Heart right ventricle (tissue), 16 donors: ENCODE data around the gene CNTN5. TPM values are rescaled to one million over a fixed set of nuclear protein-coding genes. Genes with fewer than 3 reads are reported as not detected.
"Not testable (repeated sequence)": the region's sequence is repeated elsewhere in the genome, so short reads cannot be mapped to it uniquely, and the experiment has no call there.

ENCODE experiments used
- ATAC-seq, 8 donors: fragments of 200-7000 bp; cut with Tn5 transposase; one replicate each; pipeline ENCODE4 v1.9.1; 2020; ENCODE audit warnings: mild to moderate bottlenecking in 8 of 8, moderate library complexity in 8 of 8, moderate number of reproducible peaks in 1 of 8
- DNase-seq, 2 donors: peaks; one replicate each; pipeline ENCODE4 v3.0.0-alpha.2; 2020
- H3K27ac ChIP-seq, 10 donors: fragments of 200-600 bp; sonication (generic) in 2 of 10; one replicate each; pipeline versions ENCODE4 v1.5.0 to v1.8.0; 2020 to 2022; ENCODE audit warnings: mild to moderate bottlenecking in 3 of 10
- H3K27me3 ChIP-seq, 7 donors: fragments of 200-600 bp; one replicate each; pipeline ENCODE4 v1.8.0; 2021 to 2022; ENCODE audit warnings: mild to moderate bottlenecking in 2 of 7
- H3K36me3 ChIP-seq, 9 donors: fragments of 200-600 bp; sonication (generic) in 1 of 9; one replicate each; pipeline versions ENCODE4 v1.5.0 to v1.8.0; 2020 to 2022; ENCODE audit warnings: mild to moderate bottlenecking in 2 of 9
- H3K4me1 ChIP-seq, 9 donors: fragments of 200-600 bp; sonication (generic) in 1 of 9; one replicate each; pipeline versions ENCODE4 v1.5.0 to v1.8.0; 2020 to 2022; ENCODE audit warnings: mild to moderate bottlenecking in 4 of 9
- H3K4me3 ChIP-seq, 10 donors: fragments of 200-600 bp; sonication (generic) in 2 of 10; one replicate each; pipeline versions ENCODE4 v1.5.0 to v1.8.0; 2020 to 2022; ENCODE audit warnings: mild to moderate bottlenecking in 7 of 10, moderate library complexity in 2 of 10
- H3K9me3 ChIP-seq, 11 donors: fragments of 200-600 bp in 10 of 11; sonication (generic) in 2 of 11; one replicate each; pipeline versions ENCODE4 v1.5.0 to v1.8.0; 2013 to 2022; ENCODE audit warnings: mild to moderate bottlenecking in 2 of 11, control low read depth in 1 of 11, moderate library complexity in 1 of 11
- CTCF ChIP-seq, 9 donors: fragments of 200-600 bp; sonication (generic) in 2 of 9; IDR thresholded peaks; one replicate each; pipeline versions ENCODE4 v1.5.0 to v1.8.0; 2021 to 2022; ENCODE audit warnings: antibody characterized with exemption in 9 of 9, mild to moderate bottlenecking in 5 of 9, moderate library complexity in 1 of 9
- WGBS, 2 donors: extraction: QIAGEN DNeasy Blood & Tissue Kit; methylation state at CpG; one replicate each; pipeline ENCODE4 v1.1.7; 2013; ENCODE audit warnings: inconsistent platforms in 1 of 2; 5-methylcytosine and 5-hydroxymethylcytosine counted together
- intact Hi-C, 10 donors: fragments of 100-400 bp; cut with DNase I; formaldehyde crosslinking; loops; one replicate each; pipeline versions ENCODE4 v1.11.1 to v1.14.2; 2022
- polyA plus RNA-seq, 2 donors: library from polyadenylated mRNA; stranded (reverse); fragments of 200-250 nt; gene quantifications; one replicate each; pipeline ENCODE4 v1.2.3, GENCODE V29; 2013
- total RNA-seq, 10 donors: library from RNA; stranded (reverse); fragmentation: NEBNext Ultra II Directional in 3 of 10; extraction: Animal tissue kit (Norgen Biotek cat#: 25700) in 3 of 10; gene quantifications; one replicate each; pipeline versions ENCODE4 v1.2.1 to v1.2.4, GENCODE V29; 2021 to 2023
- donor health status: Arrhythmogenic right ventricular cardiomyopathy.
- donor health status: ischemic (EF 13 %, LVEDD 7.1; RV severe dilation, severe dysfunction).
- donor health status: healthy with polysubstance abuse.
- donor health status: DM: no; HTN: yes; CAD: no.
- donor health status: DM: no; HTN: no; CAD: no.
- donor health status: ischemic (EF 25% LVEDD 6.9; RV normal size, moderate dysfunction).
- donor health status: ischemic (EF 25% LVEDD 5.7; RV mildly dilated, moderate dysfunction).
- donor health status: healthy.
- donor health status: DM: yes; HTN: yes; CAD: no.
- donor health status: Ischemic cardiomyopathy.
- donor health status: ischemic (EF 35%, LVEDD 5.7; RV mildly dilated, moderate dysfunction).
- donor health status: nonischemic (EF 11% LVEDD 7.7; RV severe dilation, severe dysfunction).
- donor health status: DM: yes; HTN: yes; CAD: no.
- donor health status: PGD.
- donor health status: ischemic (EF 29% LVEDD 5.4; RV normal size, mild dysfunction).
- donor health status: nonischemic (EF 23%, LVEDD 6.1; RV moderate dilation, normal function).

The CNTN5 gene
- total and polyA plus RNA-seq, 12 donors = 0.05 to 0.35 (median 0.17) TPM; not detected in 6

GRCh38 chr11:99098258-99098657 lies 77.5 kb downstream of the CNTN5 start:
- no peak for TF ChIP-seq CTCF (IDR thresholded peaks at IDR 0.05)
- no peak for ATAC-seq

GRCh38 chr11:99098751-99099150 lies 78.0 kb downstream of the CNTN5 start:
- intact Hi-C loops = no loop called here
- 63 to 65% methylated on average over 1 of the region's 1 CpG for WGBS, 2 donors
- peaks cover 0 to 10% (median 0%) of the 10 kb centered on the region in 11 donors for H3K9me3 ChIP-seq
- no peaks in the 10 kb centered on the region for H3K27me3 ChIP-seq
- DNase-seq (no peak), ATAC-seq (no peak)
- no peak overlapping the region for H3K4me3 ChIP-seq
- H3K4me1 ChIP-seq = no peaks in the 10 kb centered on the region
- H3K27ac ChIP-seq = no peak overlapping the region
- H3K36me3 ChIP-seq = no peaks in the 10 kb centered on the region
- TF ChIP-seq CTCF (IDR thresholded peaks at IDR 0.05) = no peak

More at GRCh38 chr11:99098258-99098657, 77.5 kb downstream of the CNTN5 start:
- H3K36me3 ChIP-seq = no peaks in the 10 kb centered on the region
- intact Hi-C loops = no loop called here
- 72 to 74% methylated on average over 6 of the region's 6 CpGs for WGBS, 2 donors
- no peaks in the 10 kb centered on the region for H3K4me1 ChIP-seq
- H3K9me3 ChIP-seq = peaks cover 0 to 10% (median 0%) of the 10 kb centered on the region in 11 donors
- H3K27ac ChIP-seq = no peak overlapping the region
- no peak overlapping the region for H3K4me3 ChIP-seq
- DNase-seq = no peak
- H3K27me3 ChIP-seq = no peaks in the 10 kb centered on the region

GRCh38 chr11:99117603-99118002 lies 96.9 kb downstream of the CNTN5 start:
- no peak overlapping the region for H3K4me3 ChIP-seq
- H3K27me3 ChIP-seq = no peaks in the 10 kb centered on the region
- WGBS, 2 donors = 84 to 94% methylated on average over 2 of the region's 2 CpGs
- no peaks in the 10 kb centered on the region for H3K4me1 ChIP-seq
- ATAC-seq (no peak), DNase-seq (no peak)
- H3K9me3 ChIP-seq = peaks cover 0 to 34% (median 3%) of the 10 kb centered on the region in 11 donors
- no peak overlapping the region for H3K27ac ChIP-seq
- no peaks in the 10 kb centered on the region for H3K36me3 ChIP-seq
- TF ChIP-seq CTCF (IDR thresholded peaks at IDR 0.05) = no peak
- intact Hi-C loops = no loop called here

- peaks cover 0 to 14% (median 0%) of the 10 kb centered on the region in 11 donors for H3K9me3 ChIP-seq
- H3K27ac ChIP-seq, H3K4me3 ChIP-seq, H3K27me3 ChIP-seq, DNase-seq, intact Hi-C loops, H3K4me1 ChIP-seq, H3K36me3 ChIP-seq, ATAC-seq: not testable (repeated sequence)
- 77 to 96% methylated on average over 3 of the region's 3 CpGs for WGBS, 2 donors
Observed at GRCh38 chr11:99133862-99134261, 113.1 kb downstream of the CNTN5 start.

GRCh38 chr11:99135508-99135907 lies 114.8 kb downstream of the CNTN5 start:
- Histone ChIP-seq H3K4me1 (no peaks in the 10 kb centered on the region), H3K36me3 (no peaks in the 10 kb centered on the region), H3K27ac (no peak overlapping the region), H3K4me3 (no peak overlapping the region), H3K9me3 (peaks cover 0 to 8% (median 0%) of the 10 kb centered on the region in 11 donors), H3K27me3 (no peaks in the 10 kb centered on the region)
- WGBS, 2 donors = 70 to 92% methylated on average over 1 of the region's 1 CpG
- ATAC-seq (no peak), DNase-seq (no peak)
- no peak for TF ChIP-seq CTCF (IDR thresholded peaks at IDR 0.05)
- intact Hi-C loops = no loop called here
